ENCODE results near the gene TBC1D13.

DNA sequence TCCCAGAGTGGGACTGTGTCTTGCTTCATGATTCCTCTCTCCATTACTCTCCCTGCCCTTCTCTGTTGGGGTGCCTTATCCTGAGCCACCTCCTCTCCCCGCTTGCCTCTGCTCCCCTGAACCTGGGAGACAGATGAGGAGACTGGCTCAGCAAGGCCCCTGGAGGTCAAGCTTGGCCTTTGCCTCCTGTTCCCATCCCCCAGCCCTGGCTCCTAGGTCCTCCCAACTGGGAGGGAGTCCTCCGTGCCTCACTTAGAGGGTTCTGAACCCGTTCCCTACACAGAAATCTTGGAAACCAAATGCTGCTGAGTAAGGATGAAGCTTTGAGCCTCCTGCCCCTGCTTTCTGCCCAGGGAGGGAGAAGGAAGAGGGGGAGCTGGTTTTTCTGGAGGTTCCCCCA lies 21.5 kb downstream of the TBC1D13 start:
- TF ChIP-seq, protein P1, sequence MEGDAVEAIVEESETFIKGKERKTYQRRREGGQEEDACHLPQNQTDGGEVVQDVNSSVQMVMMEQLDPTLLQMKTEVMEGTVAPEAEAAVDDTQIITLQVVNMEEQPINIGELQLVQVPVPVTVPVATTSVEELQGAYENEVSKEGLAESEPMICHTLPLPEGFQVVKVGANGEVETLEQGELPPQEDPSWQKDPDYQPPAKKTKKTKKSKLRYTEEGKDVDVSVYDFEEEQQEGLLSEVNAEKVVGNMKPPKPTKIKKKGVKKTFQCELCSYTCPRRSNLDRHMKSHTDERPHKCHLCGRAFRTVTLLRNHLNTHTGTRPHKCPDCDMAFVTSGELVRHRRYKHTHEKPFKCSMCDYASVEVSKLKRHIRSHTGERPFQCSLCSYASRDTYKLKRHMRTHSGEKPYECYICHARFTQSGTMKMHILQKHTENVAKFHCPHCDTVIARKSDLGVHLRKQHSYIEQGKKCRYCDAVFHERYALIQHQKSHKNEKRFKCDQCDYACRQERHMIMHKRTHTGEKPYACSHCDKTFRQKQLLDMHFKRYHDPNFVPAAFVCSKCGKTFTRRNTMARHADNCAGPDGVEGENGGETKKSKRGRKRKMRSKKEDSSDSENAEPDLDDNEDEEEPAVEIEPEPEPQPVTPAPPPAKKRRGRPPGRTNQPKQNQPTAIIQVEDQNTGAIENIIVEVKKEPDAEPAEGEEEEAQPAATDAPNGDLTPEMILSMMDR (IDR thresholded peaks at IDR 0.05; ENCODE audit: low read depth, low read length, poor library complexity, severe bottlenecking), result no peak
- no peak for TF ChIP-seq EZH2phosphoT487 (IDR thresholded peaks at IDR 0.05; ENCODE audit: borderline replicate concordance, low read length)
